ENCODE measurements around the gene MAGEA2.
"Not testable (repeated sequence)": the region's sequence is repeated elsewhere in the genome, so short reads cannot be mapped to it uniquely, and the experiment has no call there.

MAGEA2 gene

DNA sequence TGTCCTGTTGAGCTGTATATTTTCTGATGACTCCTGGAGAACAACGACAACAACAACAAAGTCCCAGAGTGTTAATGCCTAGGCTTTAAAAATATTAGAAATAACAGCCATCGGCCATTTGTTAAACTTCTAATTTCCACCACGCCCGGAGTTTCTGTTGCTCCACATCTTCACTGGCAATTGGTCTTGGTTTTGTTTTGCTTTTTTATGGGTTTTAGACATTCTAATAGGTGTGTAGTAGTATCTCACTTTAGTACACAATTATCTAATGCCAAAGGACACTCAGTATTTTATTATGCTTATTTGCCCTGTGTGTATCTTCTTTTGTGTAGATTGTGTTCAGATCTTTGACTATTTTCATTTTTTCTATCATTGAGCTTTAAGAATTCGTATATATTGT, 15.1 kb downstream of the MAGEA2 start:
- Histone ChIP-seq H3K4me3 (replicated peaks; ENCODE audit: insufficient read depth, low read length) (no peak overlapping the region), H3K27me3 (ENCODE audit: insufficient read depth, poor library complexity, severe bottlenecking) (peaks cover 2% of the 10 kb centered on the region), H3K27ac (replicated peaks) (no peak overlapping the region)
- TF ChIP-seq SPI1 (IDR thresholded peaks at IDR 0.05; ENCODE audit: borderline replicate concordance, low read depth) = no peak
- TF ChIP-seq, protein P1, sequence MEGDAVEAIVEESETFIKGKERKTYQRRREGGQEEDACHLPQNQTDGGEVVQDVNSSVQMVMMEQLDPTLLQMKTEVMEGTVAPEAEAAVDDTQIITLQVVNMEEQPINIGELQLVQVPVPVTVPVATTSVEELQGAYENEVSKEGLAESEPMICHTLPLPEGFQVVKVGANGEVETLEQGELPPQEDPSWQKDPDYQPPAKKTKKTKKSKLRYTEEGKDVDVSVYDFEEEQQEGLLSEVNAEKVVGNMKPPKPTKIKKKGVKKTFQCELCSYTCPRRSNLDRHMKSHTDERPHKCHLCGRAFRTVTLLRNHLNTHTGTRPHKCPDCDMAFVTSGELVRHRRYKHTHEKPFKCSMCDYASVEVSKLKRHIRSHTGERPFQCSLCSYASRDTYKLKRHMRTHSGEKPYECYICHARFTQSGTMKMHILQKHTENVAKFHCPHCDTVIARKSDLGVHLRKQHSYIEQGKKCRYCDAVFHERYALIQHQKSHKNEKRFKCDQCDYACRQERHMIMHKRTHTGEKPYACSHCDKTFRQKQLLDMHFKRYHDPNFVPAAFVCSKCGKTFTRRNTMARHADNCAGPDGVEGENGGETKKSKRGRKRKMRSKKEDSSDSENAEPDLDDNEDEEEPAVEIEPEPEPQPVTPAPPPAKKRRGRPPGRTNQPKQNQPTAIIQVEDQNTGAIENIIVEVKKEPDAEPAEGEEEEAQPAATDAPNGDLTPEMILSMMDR (IDR thresholded peaks at IDR 0.05; ENCODE audit: insufficient read depth, low read length) = no peak
- TF ChIP-seq POLR2AphosphoS5 (IDR thresholded peaks at IDR 0.05; ENCODE audit: low read depth) = no peak
- TF ChIP-seq, protein P2, sequence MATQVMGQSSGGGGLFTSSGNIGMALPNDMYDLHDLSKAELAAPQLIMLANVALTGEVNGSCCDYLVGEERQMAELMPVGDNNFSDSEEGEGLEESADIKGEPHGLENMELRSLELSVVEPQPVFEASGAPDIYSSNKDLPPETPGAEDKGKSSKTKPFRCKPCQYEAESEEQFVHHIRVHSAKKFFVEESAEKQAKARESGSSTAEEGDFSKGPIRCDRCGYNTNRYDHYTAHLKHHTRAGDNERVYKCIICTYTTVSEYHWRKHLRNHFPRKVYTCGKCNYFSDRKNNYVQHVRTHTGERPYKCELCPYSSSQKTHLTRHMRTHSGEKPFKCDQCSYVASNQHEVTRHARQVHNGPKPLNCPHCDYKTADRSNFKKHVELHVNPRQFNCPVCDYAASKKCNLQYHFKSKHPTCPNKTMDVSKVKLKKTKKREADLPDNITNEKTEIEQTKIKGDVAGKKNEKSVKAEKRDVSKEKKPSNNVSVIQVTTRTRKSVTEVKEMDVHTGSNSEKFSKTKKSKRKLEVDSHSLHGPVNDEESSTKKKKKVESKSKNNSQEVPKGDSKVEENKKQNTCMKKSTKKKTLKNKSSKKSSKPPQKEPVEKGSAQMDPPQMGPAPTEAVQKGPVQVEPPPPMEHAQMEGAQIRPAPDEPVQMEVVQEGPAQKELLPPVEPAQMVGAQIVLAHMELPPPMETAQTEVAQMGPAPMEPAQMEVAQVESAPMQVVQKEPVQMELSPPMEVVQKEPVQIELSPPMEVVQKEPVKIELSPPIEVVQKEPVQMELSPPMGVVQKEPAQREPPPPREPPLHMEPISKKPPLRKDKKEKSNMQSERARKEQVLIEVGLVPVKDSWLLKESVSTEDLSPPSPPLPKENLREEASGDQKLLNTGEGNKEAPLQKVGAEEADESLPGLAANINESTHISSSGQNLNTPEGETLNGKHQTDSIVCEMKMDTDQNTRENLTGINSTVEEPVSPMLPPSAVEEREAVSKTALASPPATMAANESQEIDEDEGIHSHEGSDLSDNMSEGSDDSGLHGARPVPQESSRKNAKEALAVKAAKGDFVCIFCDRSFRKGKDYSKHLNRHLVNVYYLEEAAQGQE (IDR thresholded peaks at IDR 0.05; ENCODE audit: insufficient replicate concordance, low read depth) = no peak
- no peak for TF ChIP-seq GABPA (IDR thresholded peaks at IDR 0.05; ENCODE audit: low read depth)
- DNase-seq (ENCODE audit: low read depth in 1 of 2, low spot score in 1 of 2) = no peak

DNA sequence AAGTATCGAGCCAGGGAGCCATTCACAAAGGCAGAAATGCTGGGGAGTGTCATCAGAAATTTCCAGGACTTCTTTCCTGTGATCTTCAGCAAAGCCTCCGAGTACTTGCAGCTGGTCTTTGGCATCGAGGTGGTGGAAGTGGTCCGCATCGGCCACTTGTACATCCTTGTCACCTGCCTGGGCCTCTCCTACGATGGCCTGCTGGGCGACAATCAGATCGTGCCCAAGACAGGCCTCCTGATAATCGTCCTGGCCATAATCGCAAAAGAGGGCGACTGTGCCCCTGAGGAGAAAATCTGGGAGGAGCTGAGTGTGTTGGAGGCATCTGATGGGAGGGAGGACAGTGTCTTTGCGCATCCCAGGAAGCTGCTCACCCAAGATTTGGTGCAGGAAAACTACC, 17.1 kb downstream of the MAGEA2 start:
- not testable (repeated sequence) for H3K4me3 ChIP-seq (replicated peaks; ENCODE audit: insufficient read depth, low read length); H3K27me3 ChIP-seq (ENCODE audit: insufficient read depth, poor library complexity, severe bottlenecking); DNase-seq (ENCODE audit: low read depth in 1 of 2, low spot score in 1 of 2); H3K27ac ChIP-seq (replicated peaks)

DNA sequence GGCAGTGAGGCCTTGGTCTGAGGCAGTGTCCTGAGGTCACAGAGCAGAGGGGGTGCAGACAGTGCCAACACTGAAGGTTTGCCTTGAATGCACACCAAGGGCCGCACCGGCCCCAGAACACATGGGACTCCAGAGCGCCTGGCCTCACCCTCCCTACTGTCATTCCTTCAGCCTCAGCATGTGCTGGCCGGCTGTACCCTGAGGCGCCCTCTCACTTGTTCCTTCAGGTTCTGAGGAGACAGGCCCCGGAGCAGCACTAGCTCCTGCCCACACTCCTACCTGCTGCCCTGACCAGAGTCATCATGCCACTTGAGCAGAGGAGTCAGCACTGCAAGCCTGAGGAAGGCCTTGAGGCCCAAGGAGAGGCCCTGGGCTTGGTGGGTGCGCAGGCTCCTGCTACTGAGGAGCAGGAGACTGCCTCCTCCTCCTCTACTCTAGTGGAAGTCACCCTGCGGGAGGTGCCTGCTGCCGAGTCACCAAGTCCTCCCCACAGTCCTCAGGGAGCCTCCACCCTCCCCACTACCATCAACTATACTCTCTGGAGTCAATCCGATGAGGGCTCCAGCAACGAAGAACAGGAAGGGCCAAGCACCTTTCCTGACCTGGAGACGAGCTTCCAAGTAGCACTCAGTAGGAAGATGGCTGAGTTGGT, 17.7 kb downstream of the MAGEA2 start:
- H3K27me3 ChIP-seq (ENCODE audit: insufficient read depth, poor library complexity, severe bottlenecking) = peaks cover 2% of the 10 kb centered on the region
- H3K27ac ChIP-seq (replicated peaks) = no peak overlapping the region
- H3K4me3 ChIP-seq (replicated peaks; ENCODE audit: insufficient read depth, low read length) = no peak overlapping the region
- TF ChIP-seq, protein P2 (IDR thresholded peaks at IDR 0.05; ENCODE audit: insufficient replicate concordance, low read depth) = no peak
- no peak for TF ChIP-seq GABPA (IDR thresholded peaks at IDR 0.05; ENCODE audit: low read depth)
- TF ChIP-seq, protein P1 (IDR thresholded peaks at IDR 0.05; ENCODE audit: insufficient read depth, low read length) = no peak
- no peak for DNase-seq (ENCODE audit: low read depth in 1 of 2, low spot score in 1 of 2)

DNA sequence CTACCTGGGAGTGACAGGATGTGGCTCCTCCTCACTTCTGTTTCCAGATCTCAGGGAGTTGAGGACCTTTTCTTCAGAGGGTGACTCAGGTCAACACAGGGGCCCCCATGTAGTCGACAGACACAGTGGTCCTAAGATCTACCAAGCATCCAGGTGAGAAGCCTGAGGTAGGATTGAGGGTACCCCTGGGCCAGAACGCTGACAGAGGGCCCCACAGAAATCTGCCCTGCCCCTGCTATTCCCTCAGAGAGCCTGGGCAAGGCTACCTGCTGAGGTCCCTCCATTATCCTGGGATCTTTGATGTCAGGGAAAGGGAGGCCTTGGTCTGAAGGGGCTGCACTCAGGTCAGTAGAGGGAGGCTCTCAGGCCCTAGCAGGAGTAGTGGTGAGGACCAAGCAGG, 18.5 kb downstream of the MAGEA2 start:
- TF ChIP-seq, protein P1 (IDR thresholded peaks at IDR 0.05; ENCODE audit: insufficient read depth, low read length) = no peak
- TF ChIP-seq SPI1 (IDR thresholded peaks at IDR 0.05; ENCODE audit: borderline replicate concordance, low read depth) (no peak), GABPA (IDR thresholded peaks at IDR 0.05; ENCODE audit: low read depth) (no peak), POLR2AphosphoS5 (IDR thresholded peaks at IDR 0.05; ENCODE audit: low read depth) (no peak)
- TF ChIP-seq, protein P2 (IDR thresholded peaks at IDR 0.05; ENCODE audit: insufficient replicate concordance, low read depth) = no peak
- no peak overlapping the region for H3K4me3 ChIP-seq (replicated peaks; ENCODE audit: insufficient read depth, low read length)
- H3K27ac ChIP-seq (replicated peaks) = no peak overlapping the region
- DNase-seq (ENCODE audit: low read depth in 1 of 2, low spot score in 1 of 2) = no peak
- H3K27me3 ChIP-seq (ENCODE audit: insufficient read depth, poor library complexity, severe bottlenecking) = peaks cover 2% of the 10 kb centered on the region

DNA sequence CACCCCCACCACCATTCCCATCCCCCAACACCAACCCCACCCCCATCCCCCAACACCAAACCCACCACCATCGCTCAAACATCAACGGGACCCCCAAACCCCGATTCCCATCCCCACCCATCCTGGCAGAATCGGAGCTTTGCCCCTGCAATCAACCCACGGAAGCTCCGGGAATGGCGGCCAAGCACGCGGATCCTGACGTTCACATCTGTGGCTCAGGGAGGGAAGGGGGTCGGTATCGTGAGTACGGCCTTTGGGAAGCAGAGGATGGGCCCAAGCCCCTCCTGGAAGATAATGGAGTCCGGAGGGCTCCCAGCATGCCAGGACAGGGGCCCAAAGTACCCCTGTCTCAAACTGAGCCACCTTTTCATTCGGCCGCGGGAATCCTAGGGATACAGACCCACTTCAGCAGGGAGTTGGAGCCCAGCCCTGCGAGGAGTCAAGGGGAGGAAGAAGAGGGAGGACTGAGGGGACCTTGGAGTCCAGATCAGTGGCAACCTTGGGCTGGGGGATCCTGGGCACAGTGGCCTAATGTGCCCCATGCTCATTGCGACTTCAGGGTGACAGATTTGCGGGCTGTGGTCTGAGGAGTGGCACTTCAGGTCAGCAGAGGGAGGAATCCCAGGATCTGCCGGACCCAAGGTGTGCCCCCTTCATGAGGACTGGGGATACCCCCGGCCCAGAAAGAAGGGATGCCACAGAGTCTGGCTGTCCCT, 19.3 kb downstream of the MAGEA2 start:
- not testable (repeated sequence) for H3K27me3 ChIP-seq (ENCODE audit: insufficient read depth, poor library complexity, severe bottlenecking); DNase-seq (ENCODE audit: low read depth in 1 of 2, low spot score in 1 of 2); H3K4me3 ChIP-seq (replicated peaks; ENCODE audit: insufficient read depth, low read length); H3K27ac ChIP-seq (replicated peaks)
